H9 (cell line): Measurements from ENCODE around the gene LNPK. TPM values are rescaled to one million over a fixed set of nuclear protein-coding genes. Genes with fewer than 3 reads are reported as not detected.

Source experiments
- DNase-seq: peaks from one replicate; pipeline ENCODE4 v3.0.0-alpha.2; 2017
- H2AFZ ChIP-seq: one replicate; pipeline ENCODE4 v1.6.1; 2013; ENCODE audit warnings: mild to moderate bottlenecking, low read length, control low read depth, moderate library complexity
- H2AK5ac ChIP-seq: 2 replicates; pipeline ENCODE4 v1.6.1; 2013; ENCODE audit warnings: low read length, control low read depth, mixed read lengths; ENCODE audit not compliant: insufficient read length
- H2BK120ac ChIP-seq: one replicate; pipeline ENCODE4 v1.6.1; 2013; ENCODE audit warnings: low read depth, mild to moderate bottlenecking, low read length, control low read depth, inconsistent platforms; ENCODE audit not compliant: poor library complexity, severe bottlenecking
- H2BK12ac ChIP-seq: 2 replicates; pipeline ENCODE4 v1.6.1; 2013; ENCODE audit warnings: low read length, control low read depth, mixed read lengths, low read depth; ENCODE audit not compliant: insufficient read length
- H2BK15ac ChIP-seq: 2 replicates; pipeline ENCODE4 v1.6.1; 2013; ENCODE audit warnings: low read depth, low read length, control low read depth
- H2BK20ac ChIP-seq: one replicate; pipeline ENCODE4 v1.6.1; 2013; ENCODE audit warnings: low read depth, mild to moderate bottlenecking, low read length, control low read depth, inconsistent platforms; ENCODE audit not compliant: poor library complexity, severe bottlenecking
- H2BK5ac ChIP-seq: 2 replicates; pipeline ENCODE4 v1.6.1; 2013; ENCODE audit warnings: low read length, control low read depth, mixed read lengths; ENCODE audit not compliant: insufficient read length
- H3K14ac ChIP-seq: 2 replicates; pipeline ENCODE4 v1.6.1; 2013; ENCODE audit warnings: low read length, control low read depth; ENCODE audit not compliant: insufficient read depth
- H3K18ac ChIP-seq: 2 replicates; pipeline ENCODE4 v1.6.1; 2013; ENCODE audit warnings: low read depth, mild to moderate bottlenecking, mixed read lengths, low read length, control low read depth; ENCODE audit not compliant: insufficient read length
- H3K23ac ChIP-seq: 2 replicates; pipeline ENCODE4 v1.6.1; 2013; ENCODE audit warnings: low read length, control low read depth, mixed read lengths, low read depth; ENCODE audit not compliant: insufficient read length
- H3K23me2 ChIP-seq: 2 replicates; pipeline ENCODE4 v1.6.1; 2013; ENCODE audit warnings: low read depth, mild to moderate bottlenecking, mixed read lengths, low read length, control low read depth; ENCODE audit not compliant: insufficient read length, poor library complexity, severe bottlenecking
- H3K27ac ChIP-seq: 2 replicates; pipeline ENCODE4 v1.5.1; 2013; ENCODE audit warnings: low read length, control low read depth, mixed read lengths, low read depth; ENCODE audit not compliant: insufficient read length
- H3K27me3 ChIP-seq: 2 replicates; pipeline ENCODE4 v1.6.1; 2013; ENCODE audit warnings: low read length, control low read depth, inconsistent platforms; ENCODE audit not compliant: insufficient read depth
- H3K4ac ChIP-seq: 2 replicates; pipeline ENCODE4 v1.6.1; 2013; ENCODE audit warnings: low read depth, mild to moderate bottlenecking, control low read depth, inconsistent platforms, low read length, moderate library complexity
- H3K4me1 ChIP-seq: 2 replicates; pipeline ENCODE4 v1.6.1; 2013; ENCODE audit warnings: low read length, control low read depth, inconsistent platforms; ENCODE audit not compliant: insufficient read depth
- H3K4me2 ChIP-seq: 2 replicates; pipeline ENCODE4 v1.6.1; 2013; ENCODE audit warnings: low read length, control low read depth, mixed read lengths; ENCODE audit not compliant: insufficient read length, insufficient read depth
- H3K56ac ChIP-seq: 2 replicates; pipeline ENCODE4 v1.6.1; 2013; ENCODE audit warnings: low read depth, mild to moderate bottlenecking, mixed read lengths, low read length, control low read depth; ENCODE audit not compliant: insufficient read length
- H3K79me1 ChIP-seq: 2 replicates; pipeline ENCODE4 v1.6.1; 2013; ENCODE audit warnings: low read depth, mild to moderate bottlenecking, moderate library complexity, low read length, control low read depth, inconsistent platforms; ENCODE audit not compliant: insufficient read depth, poor library complexity, severe bottlenecking
- H3K79me2 ChIP-seq: 2 replicates; pipeline ENCODE4 v1.6.1; 2013; ENCODE audit warnings: low read length, control low read depth, inconsistent platforms; ENCODE audit not compliant: insufficient read depth
- H3K9ac ChIP-seq: 2 replicates; pipeline ENCODE4 v1.6.1; 2013; ENCODE audit warnings: low read length, control low read depth, mixed read lengths; ENCODE audit not compliant: insufficient read length; ENCODE audit errors: extremely low read depth
- H3K9me3 ChIP-seq: one replicate; pipeline ENCODE4 v1.6.1; 2013; ENCODE audit warnings: low read depth, low read length, inconsistent platforms; ENCODE audit not compliant: control insufficient read depth
- H3T11ph ChIP-seq: one replicate; pipeline ENCODE4 v1.6.1; 2013; ENCODE audit warnings: mild to moderate bottlenecking, low read length, control low read depth, inconsistent platforms
- H4K20me1 ChIP-seq: one replicate; pipeline ENCODE4 v1.6.1; 2013; ENCODE audit not compliant: control insufficient read depth, insufficient read length, insufficient read depth
- H4K5ac ChIP-seq: 2 replicates; pipeline ENCODE4 v1.6.1; 2013; ENCODE audit warnings: low read depth, mild to moderate bottlenecking, mixed read lengths, low read length, control low read depth; ENCODE audit not compliant: insufficient read length
- H4K8ac ChIP-seq: replicated peaks from 2 replicates; pipeline ENCODE4 v1.6.1; 2013; ENCODE audit warnings: low read length, control low read depth, mixed read lengths, low read depth; ENCODE audit not compliant: insufficient read length
- H4K91ac ChIP-seq: 2 replicates; pipeline ENCODE4 v1.6.1; 2013; ENCODE audit warnings: low read depth, mild to moderate bottlenecking, moderate library complexity, mixed read lengths, low read length, control low read depth; ENCODE audit not compliant: insufficient read length
- H3K27ac Mint-ChIP-seq, 3 experiments: 2 replicates in 2 of 3; 3 replicates in 1 of 3; pipeline ENCODE4 v1.8.0; 2020 to 2021; ENCODE audit warnings: mixed read lengths in 3 of 3, mild to moderate bottlenecking in 1 of 3, moderate library complexity in 1 of 3
- H3K27me3 Mint-ChIP-seq: 2 replicates; pipeline ENCODE4 v1.8.0; 2021; ENCODE audit warnings: low read depth, mild to moderate bottlenecking, moderate library complexity, mixed read lengths
- H3K36me3 Mint-ChIP-seq, 3 experiments: 2 replicates in 2 of 3; 3 replicates in 1 of 3; pipeline ENCODE4 v1.8.0; 2020 to 2021; ENCODE audit warnings: low read depth in 3 of 3, mixed read lengths in 3 of 3; ENCODE audit not compliant: insufficient read depth in 1 of 3
- H3K4me1 Mint-ChIP-seq, 2 experiments: 2 replicates each; pipeline ENCODE4 v1.8.0; 2020; ENCODE audit warnings: mixed read lengths in 2 of 2
- H3K4me3 Mint-ChIP-seq, 2 experiments: 2 replicates in 1 of 2; 3 replicates in 1 of 2; pipeline ENCODE4 v1.8.0; 2020 to 2021; ENCODE audit warnings: mild to moderate bottlenecking in 2 of 2, mixed read lengths in 2 of 2, moderate library complexity in 1 of 2
- H3K9me3 Mint-ChIP-seq, 2 experiments: 2 replicates in 1 of 2; 3 replicates in 1 of 2; pipeline ENCODE4 v1.8.0; 2020; ENCODE audit warnings: mild to moderate bottlenecking in 2 of 2, mixed read lengths in 2 of 2, moderate library complexity in 1 of 2
- CTCF ChIP-seq: fragments of 200-600 bp; sonication (generic); conservative IDR thresholded peaks from 3 replicates; pipeline ENCODE4 v1.8.0; 2021; ENCODE audit warnings: antibody characterized with exemption, mild to moderate bottlenecking
- WGBS: extraction: QIAGEN DNeasy Blood & Tissue Kit; methylation state at CpG from one replicate; pipeline ENCODE4 v1.1.7; 2013; ENCODE audit warnings: missing lambda C conversion rate, low lambda C conversion rate, mixed read lengths; ENCODE audit not compliant: insufficient read length; ENCODE audit errors: extremely low coverage; 5-methylcytosine and 5-hydroxymethylcytosine counted together
- total RNA-seq: library from RNA; stranded (reverse); gene quantifications from 2 replicates; pipeline ENCODE4 v1.2.1, GENCODE V29; 2021

LNPK gene
- total RNA-seq, 1 experiment from 2014 or later = 8.5 TPM

- Mint-ChIP-seq H3K27ac (no peak overlapping the region), H3K27me3 (no peaks in the 10 kb centered on the region)
- TF ChIP-seq CTCF = no peak
Measured at GRCh38 chr2:175950512-175950911, 51.6 kb downstream of the LNPK start.

More at GRCh38 chr2:175950512-175950911, 51.6 kb downstream of the LNPK start:
- no peak overlapping the region for H3K23ac ChIP-seq
- DNase-seq = no peak
- H3K36me3 Mint-ChIP-seq = no peaks in the 10 kb centered on the region
- H3K14ac ChIP-seq = no peak overlapping the region
- no peak overlapping the region for H2BK120ac ChIP-seq
- H3K79me1 ChIP-seq = no peaks in the 10 kb centered on the region
- no CpG with 5 or more reads among the region's 3 CpGs for WGBS
- no peak overlapping the region for H2AFZ ChIP-seq
- no peaks in the 10 kb centered on the region for H3K79me2 ChIP-seq
- no peak overlapping the region for H2BK15ac ChIP-seq
- no peak overlapping the region for H2BK20ac ChIP-seq
- H3K56ac ChIP-seq = no peak overlapping the region
- no peak overlapping the region for H3K4me3 Mint-ChIP-seq
- H3T11ph ChIP-seq = no peak overlapping the region
- no peak overlapping the region for H3K4me2 ChIP-seq
- H3K27me3 ChIP-seq = no peaks in the 10 kb centered on the region
- no peaks in the 10 kb centered on the region for H3K23me2 ChIP-seq
- H2BK12ac ChIP-seq = no peak overlapping the region
- no peak overlapping the region for H3K4ac ChIP-seq
- no peak overlapping the region for H3K18ac ChIP-seq
- H3K4me1 ChIP-seq = no peaks in the 10 kb centered on the region
- H4K20me1 ChIP-seq = no peaks in the 10 kb centered on the region
- no peak overlapping the region for H4K5ac ChIP-seq
- H3K9me3 ChIP-seq = no peaks in the 10 kb centered on the region
- H3K9ac ChIP-seq = no peak overlapping the region
- no peak overlapping the region for H4K8ac ChIP-seq
- H3K9me3 Mint-ChIP-seq = no peaks in the 10 kb centered on the region
- H3K27ac ChIP-seq = no peak overlapping the region
- no peak overlapping the region for H2BK5ac ChIP-seq
- no peak overlapping the region for H2AK5ac ChIP-seq
- H3K4me1 Mint-ChIP-seq = no peaks in the 10 kb centered on the region
- no peak overlapping the region for H4K91ac ChIP-seq
